Smooth muscle cell (in vitro differentiated cells): ENCODE measurements around the gene ICOS. TPM values are rescaled to one million over a fixed set of nuclear protein-coding genes. Genes with fewer than 3 reads are reported as not detected.

Source experiments
- DNase-seq: peaks from one replicate; lab custom pipeline; 2025; ENCODE audit not compliant: unreplicated experiment; lab: John Stamatoyannopoulos, UW
- H2AFZ ChIP-seq: fragments of 200-600 bp; sonication (generic); 2 replicates; pipeline ENCODE4 v1.6.0; 2016; ENCODE audit warnings: antibody characterized with exemption, low read depth, mild to moderate bottlenecking
- H3F3A ChIP-seq: fragments of 200-600 bp; sonication (generic); 2 replicates; pipeline ENCODE4 v1.6.0; 2017; ENCODE audit warnings: antibody characterized with exemption, low read depth
- H3K27ac ChIP-seq: fragments of 200-600 bp; sonication (generic); 2 replicates; pipeline ENCODE4 v1.5.1; 2016; ENCODE audit warnings: low read depth, mild to moderate bottlenecking
- H3K27me3 ChIP-seq: fragments of 200-600 bp; sonication (generic); 2 replicates; pipeline ENCODE4 v1.6.1; 2016; ENCODE audit warnings: low read depth, mild to moderate bottlenecking
- H3K36me3 ChIP-seq: fragments of 200-600 bp; sonication (generic); 2 replicates; pipeline ENCODE4 v1.5.1; 2016; ENCODE audit warnings: low read depth
- H3K4me1 ChIP-seq: fragments of 200-600 bp; sonication (generic); 2 replicates; pipeline ENCODE4 v1.5.1; 2016; ENCODE audit warnings: low read depth
- H3K4me2 ChIP-seq: fragments of 200-600 bp; sonication (generic); 2 replicates; pipeline ENCODE4 v1.6.0; 2016; ENCODE audit warnings: mild to moderate bottlenecking
- H3K4me3 ChIP-seq: fragments of 200-600 bp; sonication (generic); 2 replicates; pipeline ENCODE4 v1.5.1; 2016; ENCODE audit warnings: mild to moderate bottlenecking
- H3K79me2 ChIP-seq: fragments of 200-600 bp; sonication (generic); 2 replicates; pipeline ENCODE4 v1.6.0; 2016; ENCODE audit warnings: low read depth, mild to moderate bottlenecking
- H3K9ac ChIP-seq: fragments of 200-600 bp; sonication (generic); 2 replicates; pipeline ENCODE4 v1.6.0; 2016; ENCODE audit warnings: low read depth
- H3K9me3 ChIP-seq: fragments of 200-600 bp; sonication (generic); replicated peaks from 2 replicates; pipeline ENCODE4 v1.5.1; 2016; ENCODE audit warnings: low read depth
- H4K20me1 ChIP-seq: fragments of 200-600 bp; sonication (generic); 2 replicates; pipeline ENCODE4 v1.6.0; 2016; ENCODE audit warnings: low read depth
- WGBS: methylation state at CpG from one replicate; pipeline ENCODE4 v1.1.7; 2016; ENCODE audit warnings: low lambda C conversion rate; 5-methylcytosine and 5-hydroxymethylcytosine counted together
- polyA plus RNA-seq: library from polyadenylated mRNA; unstranded; fragments of >200 nt; fragmentation: Nextera tagmentation; extraction: Ambion mirVana; gene quantifications from 2 replicates; pipeline ENCODE4 v1.2.1, GENCODE V29; 2016
- total RNA-seq: library from RNA; depleted of rRNA; stranded (reverse); fragments of >200 nt; gene quantifications from 2 replicates; pipeline ENCODE4 v1.2.3, GENCODE V29; 2014
- TF ChIP-seq, protein P1 (sequence below): fragments of 200-600 bp; sonication (generic); IDR thresholded peaks from 2 replicates; pipeline ENCODE4 v1.5.1; 2017; ENCODE audit warnings: borderline replicate concordance, mild to moderate bottlenecking, antibody characterized with exemption; ENCODE audit not compliant: insufficient read depth, poor library complexity, severe bottlenecking

Gene ICOS
- total and polyA plus RNA-seq, 2 experiments from 2014 or later: not detected

DNA sequence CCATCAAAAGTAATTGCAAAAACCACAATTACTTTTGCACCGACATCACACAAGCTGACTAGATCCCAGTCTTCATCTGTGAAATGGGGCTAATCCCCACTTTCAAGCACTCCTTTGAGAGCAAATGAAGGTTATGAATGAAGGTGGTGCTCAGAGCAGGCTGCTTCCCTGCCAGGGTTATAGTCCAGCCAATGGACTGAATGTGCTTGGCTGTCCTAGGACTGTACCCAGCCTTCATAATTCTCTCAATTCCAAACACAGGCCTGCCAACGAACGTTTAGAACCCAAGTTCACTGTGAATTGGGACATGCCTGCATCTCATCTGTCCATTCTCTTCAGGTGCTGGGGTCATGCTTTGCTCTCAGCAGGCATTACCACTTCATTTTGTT lies 27.8 kb upstream of the ICOS start:
- no peak for DNase-seq
- Histone ChIP-seq H3K27ac (no peak overlapping the region), H3K79me2 (no peaks in the 10 kb centered on the region), H3K36me3 (no peaks in the 10 kb centered on the region), H3K4me1 (no peaks in the 10 kb centered on the region), H3K4me2 (no peak overlapping the region), H3K9ac (no peak overlapping the region), H3K9me3 (no peaks in the 10 kb centered on the region), H3K27me3 (no peaks in the 10 kb centered on the region), H2AFZ (no peak overlapping the region), H3F3A (no peaks in the 10 kb centered on the region), H4K20me1 (no peaks in the 10 kb centered on the region), H3K4me3 (no peak overlapping the region)
- TF ChIP-seq, protein P1, sequence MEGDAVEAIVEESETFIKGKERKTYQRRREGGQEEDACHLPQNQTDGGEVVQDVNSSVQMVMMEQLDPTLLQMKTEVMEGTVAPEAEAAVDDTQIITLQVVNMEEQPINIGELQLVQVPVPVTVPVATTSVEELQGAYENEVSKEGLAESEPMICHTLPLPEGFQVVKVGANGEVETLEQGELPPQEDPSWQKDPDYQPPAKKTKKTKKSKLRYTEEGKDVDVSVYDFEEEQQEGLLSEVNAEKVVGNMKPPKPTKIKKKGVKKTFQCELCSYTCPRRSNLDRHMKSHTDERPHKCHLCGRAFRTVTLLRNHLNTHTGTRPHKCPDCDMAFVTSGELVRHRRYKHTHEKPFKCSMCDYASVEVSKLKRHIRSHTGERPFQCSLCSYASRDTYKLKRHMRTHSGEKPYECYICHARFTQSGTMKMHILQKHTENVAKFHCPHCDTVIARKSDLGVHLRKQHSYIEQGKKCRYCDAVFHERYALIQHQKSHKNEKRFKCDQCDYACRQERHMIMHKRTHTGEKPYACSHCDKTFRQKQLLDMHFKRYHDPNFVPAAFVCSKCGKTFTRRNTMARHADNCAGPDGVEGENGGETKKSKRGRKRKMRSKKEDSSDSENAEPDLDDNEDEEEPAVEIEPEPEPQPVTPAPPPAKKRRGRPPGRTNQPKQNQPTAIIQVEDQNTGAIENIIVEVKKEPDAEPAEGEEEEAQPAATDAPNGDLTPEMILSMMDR: no peak
- WGBS: 90% methylated on average over 3 of the region's 3 CpGs

DNA sequence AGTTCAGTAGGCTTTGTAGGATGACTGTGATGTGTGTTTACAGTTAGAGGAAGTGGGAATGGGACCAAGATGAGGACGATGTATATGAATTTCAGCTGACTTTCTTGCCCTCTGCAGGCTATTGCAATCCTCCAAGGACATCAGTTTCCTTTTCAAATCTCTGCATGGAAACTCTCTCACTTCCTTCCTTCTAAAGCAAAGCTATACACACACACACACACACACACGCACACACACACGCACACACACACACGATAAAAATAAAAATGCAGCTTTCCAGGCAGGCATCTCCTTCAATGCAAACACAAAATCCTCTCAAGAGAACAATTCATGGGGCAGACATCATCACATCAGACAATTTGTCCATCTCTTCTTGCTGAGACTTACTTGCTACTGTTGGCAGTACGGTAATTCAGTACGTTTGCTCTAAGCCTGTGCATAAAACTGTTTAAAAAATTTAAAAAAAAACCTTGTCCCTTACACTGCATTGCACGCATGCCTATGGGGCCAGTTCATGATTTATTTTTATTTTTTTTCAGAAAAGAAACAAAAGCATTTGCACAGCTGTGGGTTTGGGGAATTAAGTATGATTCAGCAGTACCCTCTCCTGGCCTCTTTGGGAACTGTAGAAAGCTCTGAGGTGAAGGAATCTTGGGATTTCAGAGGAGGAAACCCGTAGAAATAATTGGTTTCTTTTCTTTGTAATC lies 27.1 kb upstream of the ICOS start:
- Histone ChIP-seq H3K36me3 (no peaks in the 10 kb centered on the region), H3K4me2 (peak overlapping the region; percentile 56), H3K79me2 (no peaks in the 10 kb centered on the region), H3K9ac (no peak overlapping the region), H3K27ac (no peak overlapping the region), H3K4me3 (peak overlapping the region; percentile 18), H3K4me1 (no peaks in the 10 kb centered on the region), H3K9me3 (no peaks in the 10 kb centered on the region), H3K27me3 (no peaks in the 10 kb centered on the region), H4K20me1 (no peaks in the 10 kb centered on the region), H2AFZ (peak overlapping the region; percentile 73), H3F3A (no peaks in the 10 kb centered on the region)
- TF ChIP-seq, protein P1: peak; percentile 63
- WGBS: 56% methylated on average over 8 of the region's 8 CpGs
- DNase-seq: no peak

DNA sequence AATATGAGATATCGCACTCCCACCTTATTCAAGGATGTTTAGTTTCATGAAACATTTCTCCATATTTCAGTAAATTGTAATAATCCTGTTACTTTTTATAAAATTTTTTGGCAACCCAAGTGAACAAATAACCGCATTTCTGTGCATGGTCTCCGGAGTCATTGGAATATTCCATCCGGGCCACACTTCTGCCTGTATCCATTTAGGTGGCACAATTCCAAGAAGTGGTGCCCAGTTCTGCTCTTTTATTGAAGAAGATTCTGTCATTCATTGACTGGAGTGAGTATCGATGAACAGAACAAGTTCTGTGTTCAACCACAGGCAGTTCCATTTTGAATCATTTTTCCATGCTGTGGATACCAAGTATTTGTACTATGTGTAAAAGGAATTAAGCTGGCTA lies 26.6 kb upstream of the ICOS start:
- DNase-seq: no peak
- Histone ChIP-seq H3K36me3 (no peaks in the 10 kb centered on the region), H3K4me2 (peak overlapping the region; percentile 56), H3K9me3 (no peaks in the 10 kb centered on the region), H3K4me3 (no peak overlapping the region), H3K9ac (no peak overlapping the region), H3K27me3 (no peaks in the 10 kb centered on the region), H3K4me1 (no peaks in the 10 kb centered on the region), H3K79me2 (no peaks in the 10 kb centered on the region), H3F3A (no peaks in the 10 kb centered on the region), H3K27ac (no peak overlapping the region), H2AFZ (peak overlapping the region; percentile 73), H4K20me1 (no peaks in the 10 kb centered on the region)
- 78% methylated on average over 5 of the region's 5 CpGs for WGBS
- TF ChIP-seq, protein P1: no peak

DNA sequence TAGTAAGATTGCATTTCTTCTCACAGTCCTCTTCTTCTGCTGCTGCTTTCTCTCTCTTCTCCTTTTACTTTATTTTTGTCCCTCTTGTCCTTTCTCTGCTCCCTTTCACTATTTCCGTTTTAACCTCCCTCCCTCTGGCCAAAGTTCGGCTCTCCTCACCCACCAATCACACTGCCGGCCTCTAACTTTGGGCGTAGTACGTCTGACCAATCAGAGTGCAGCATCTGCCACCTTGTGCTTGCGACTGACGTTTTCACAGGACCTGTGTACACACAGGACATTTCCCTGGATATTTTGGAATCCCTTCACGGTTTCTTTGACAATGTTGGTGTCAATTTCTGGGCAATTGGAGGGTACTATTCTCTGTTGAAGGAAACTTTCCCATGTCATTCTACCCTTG lies 22.6 kb upstream of the ICOS start:
- no peak overlapping the region for H3K4me3 ChIP-seq
- no peak overlapping the region for H3K27ac ChIP-seq
- no peaks in the 10 kb centered on the region for H3K4me1 ChIP-seq
- no peaks in the 10 kb centered on the region for H3K36me3 ChIP-seq
- H3F3A ChIP-seq: no peaks in the 10 kb centered on the region
- H3K4me2 ChIP-seq: no peak overlapping the region
- TF ChIP-seq, protein P1: no peak
- no peaks in the 10 kb centered on the region for H3K79me2 ChIP-seq
- no peak for DNase-seq
- no peak overlapping the region for H3K9ac ChIP-seq
- WGBS: 73% methylated on average over 8 of the region's 8 CpGs
- H4K20me1 ChIP-seq: no peaks in the 10 kb centered on the region
- H2AFZ ChIP-seq: no peak overlapping the region
- no peaks in the 10 kb centered on the region for H3K27me3 ChIP-seq
- no peaks in the 10 kb centered on the region for H3K9me3 ChIP-seq
